PC-9 (cell line): ENCODE measurements around the gene XPNPEP1.

Experiments used
- CTCF ChIP-seq: fragments of 200-600 bp; sonication (generic); conservative IDR thresholded peaks from 2 replicates; pipeline ENCODE4 v1.6.1; 2017; ENCODE audit warnings: mixed run types, antibody characterized with exemption, mild to moderate bottlenecking, moderate library complexity
- EZH2 ChIP-seq: fragments of 200-600 bp; sonication (generic); IDR thresholded peaks from 2 replicates; pipeline ENCODE4 v1.8.0; 2017; ENCODE audit warnings: antibody characterized with exemption, low read depth

GRCh38 chr10:109894516-109894915 is 28.8 kb downstream of the XPNPEP1 start:
- TF ChIP-seq CTCF = no peak
- TF ChIP-seq EZH2 = no peak
